CD4-positive, alpha-beta T cell treated with Interleukin-4 for 4 hours (primary cell): ENCODE results near the gene B3GALT5.

Experiments
- DNase-seq: peaks from one replicate; pipeline ENCODE4 v3.0.0-alpha.2; 2020

The B3GALT5 gene

DNA sequence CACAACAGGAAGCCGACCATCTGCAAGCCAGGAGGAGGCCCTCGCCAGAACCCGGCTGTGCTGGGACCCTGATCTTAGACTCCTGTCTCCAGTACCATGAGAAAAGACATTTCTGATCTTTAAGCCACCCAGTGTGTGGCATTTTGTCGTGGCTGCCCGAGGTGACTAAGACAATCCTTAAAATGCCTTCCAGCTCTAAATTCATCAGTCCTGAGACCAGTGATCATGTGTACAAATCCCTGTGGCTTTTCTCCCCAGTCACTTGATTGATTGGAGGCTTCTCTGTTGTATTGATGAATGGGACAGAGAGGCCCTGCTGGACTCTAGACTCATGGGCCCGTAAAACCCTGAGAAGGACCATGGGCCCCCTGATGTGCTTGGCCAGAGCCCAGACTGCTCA, 36.1 kb downstream of the B3GALT5 start:
- no peak for DNase-seq

DNA sequence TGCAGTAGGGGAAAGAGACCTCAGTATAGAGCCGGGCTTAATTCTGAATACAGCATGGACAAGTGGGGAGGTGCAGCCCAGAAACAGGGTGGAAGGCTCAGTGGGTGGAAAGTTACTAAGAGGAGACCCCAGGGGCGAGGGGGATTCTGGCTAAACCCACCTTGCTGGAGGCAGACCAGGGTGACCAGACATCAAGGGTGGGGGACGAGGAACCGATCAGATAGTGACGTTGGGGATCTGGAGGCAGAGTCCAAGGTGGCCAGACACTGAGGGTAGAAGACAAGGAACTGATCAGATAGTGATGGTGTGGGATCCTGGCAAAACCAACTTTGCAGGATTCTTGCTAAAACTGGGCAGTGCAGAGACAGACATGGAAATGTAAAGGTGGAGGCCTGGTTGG, 36.8 kb downstream of the B3GALT5 start:
- no peak for DNase-seq

DNA sequence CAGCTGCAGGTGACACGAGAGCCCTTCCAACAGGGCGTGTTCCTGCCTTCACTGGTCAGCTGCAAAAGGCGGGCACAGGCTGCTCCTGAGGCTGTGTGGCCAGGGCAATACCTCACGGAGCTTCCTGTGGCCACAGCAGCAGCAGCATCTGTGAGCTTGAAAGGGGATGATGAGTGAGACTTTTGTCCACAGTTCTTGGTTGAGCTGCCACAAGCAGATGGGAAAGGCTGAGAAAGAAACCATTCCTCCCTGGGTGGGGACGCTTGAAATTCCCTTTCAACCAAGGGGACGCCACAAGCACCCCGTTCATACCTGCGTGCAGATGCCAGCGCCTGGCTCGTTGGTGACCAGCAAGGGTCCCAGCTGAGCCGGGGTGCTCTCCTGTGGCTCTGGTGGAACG, 37.6 kb downstream of the B3GALT5 start:
- no peak for DNase-seq

DNA sequence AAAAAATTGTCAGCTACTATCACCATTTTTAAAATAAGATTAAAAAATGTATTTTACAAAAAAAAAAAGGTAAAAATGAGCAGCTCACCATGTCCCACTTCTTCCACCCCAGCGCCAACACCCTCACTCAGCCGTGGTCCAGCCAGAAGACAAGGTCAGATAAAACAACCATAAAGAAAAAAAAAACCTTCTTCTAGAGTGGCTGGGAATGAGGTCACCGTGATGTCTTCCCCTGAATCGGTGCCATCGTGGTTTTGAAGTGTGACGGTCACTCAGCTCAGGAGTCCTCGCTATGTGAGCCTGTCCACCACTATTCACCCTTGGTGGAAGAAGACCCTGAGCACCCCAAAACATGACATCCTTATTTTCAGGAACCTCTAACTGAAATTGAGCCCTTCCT, 38.1 kb downstream of the B3GALT5 start:
- no peak for DNase-seq

DNA sequence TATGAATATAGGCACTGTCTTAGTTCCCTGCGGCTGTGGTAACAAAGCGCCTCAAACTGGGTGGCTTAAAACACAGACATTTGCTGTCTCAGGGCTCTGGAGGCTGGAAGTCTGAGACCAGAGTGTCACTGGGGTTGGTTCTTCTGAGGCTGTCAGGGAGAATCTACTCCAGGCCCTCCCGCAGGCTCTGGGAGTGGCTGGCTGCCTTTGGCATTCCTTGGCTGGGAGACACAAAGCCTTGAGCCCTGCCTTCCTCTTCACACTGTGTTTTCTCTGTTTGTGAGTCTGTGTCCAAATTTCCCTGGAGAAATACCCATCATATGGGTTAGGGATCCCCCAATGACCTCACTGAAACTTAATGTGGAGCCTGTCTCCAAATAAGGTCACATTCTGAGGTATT, 38.5 kb downstream of the B3GALT5 start:
- no peak for DNase-seq

DNA sequence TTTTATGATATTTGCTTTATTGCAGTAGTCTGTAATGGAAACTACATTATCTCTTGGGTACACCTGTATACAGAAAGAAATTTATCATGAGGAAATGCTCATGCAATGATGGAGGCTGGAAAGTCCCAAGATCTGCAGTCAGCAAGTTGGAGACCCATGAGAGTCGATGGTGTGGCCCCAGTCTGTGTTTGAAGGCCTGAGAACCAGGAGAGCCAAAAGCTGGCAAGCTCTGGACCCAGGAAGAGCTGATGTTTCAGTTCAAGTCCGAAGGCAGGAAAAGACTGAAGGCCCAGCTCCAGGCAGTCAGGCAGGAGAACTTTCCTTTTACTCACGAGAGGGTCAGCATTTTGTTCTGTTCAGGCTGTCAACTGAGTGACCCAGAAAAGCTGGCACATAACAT, 42.2 kb downstream of the B3GALT5 start:
- no peak for DNase-seq

DNA sequence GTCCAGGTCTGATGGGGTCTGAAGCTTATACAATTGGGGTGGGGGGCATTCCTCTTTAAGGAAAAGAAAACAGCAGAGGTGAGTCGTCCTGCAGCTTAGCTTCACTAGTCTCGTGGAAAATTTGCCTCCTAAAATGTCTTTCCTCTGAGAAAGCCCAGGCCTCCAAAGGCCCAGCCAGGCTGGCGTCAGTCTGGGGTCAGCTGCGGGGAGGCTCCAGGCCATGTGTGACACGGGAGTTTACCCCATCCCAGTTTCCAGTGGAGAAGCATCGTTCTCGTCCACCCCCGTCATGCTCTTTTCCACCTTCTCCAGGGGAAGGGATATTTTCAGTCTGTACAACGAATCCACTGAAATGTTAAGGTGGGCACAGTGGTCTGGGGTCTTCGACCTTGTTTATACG, 42.8 kb downstream of the B3GALT5 start:
- no peak for DNase-seq

DNA sequence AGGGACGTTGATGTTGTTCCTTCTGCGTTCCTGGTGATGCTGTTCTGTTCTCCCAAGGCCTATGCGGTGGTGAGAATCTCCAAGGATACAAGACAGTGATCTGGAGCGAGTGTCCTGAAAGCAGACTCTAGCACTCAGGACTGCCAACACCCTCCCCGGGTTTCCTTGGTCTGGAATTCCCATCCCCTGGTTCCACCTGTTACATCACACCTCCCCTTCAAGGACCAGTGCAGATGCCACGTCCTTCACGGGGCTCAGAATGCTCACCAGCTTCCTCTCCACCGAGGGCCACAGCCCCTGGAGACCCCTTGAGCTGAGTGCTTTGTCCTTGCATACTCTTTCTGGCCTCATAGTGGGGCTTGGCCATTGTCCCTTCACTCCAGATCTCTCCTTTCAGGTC, 43.5 kb downstream of the B3GALT5 start:
- no peak for DNase-seq

DNA sequence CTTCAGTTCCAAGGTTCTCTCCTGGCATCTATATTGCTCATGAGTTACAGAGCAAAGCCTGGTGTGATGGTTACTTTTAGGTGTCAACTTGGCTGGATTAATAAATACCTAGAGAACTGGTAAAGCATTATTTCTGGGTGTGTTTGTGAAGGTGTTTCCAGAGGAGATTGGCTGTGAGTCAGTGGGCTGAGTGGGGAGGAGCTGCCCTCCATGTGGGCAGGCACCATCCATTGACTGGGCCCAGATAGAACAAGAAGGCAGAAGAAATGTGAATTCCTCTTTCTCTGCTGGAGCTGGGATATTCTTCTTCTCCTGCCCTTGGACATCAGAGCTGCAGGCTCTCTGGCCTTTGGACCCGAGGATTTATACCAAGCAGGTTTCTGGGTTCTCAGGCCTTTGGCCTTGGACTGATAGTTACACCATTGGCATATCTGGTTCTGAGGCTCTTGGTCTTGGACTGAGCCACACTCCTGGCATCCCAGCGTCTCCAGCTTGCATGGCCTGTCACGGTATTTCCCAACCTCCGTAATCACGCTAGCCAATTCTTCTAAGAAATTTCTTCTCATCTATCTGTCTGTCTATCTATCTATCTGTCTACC, 44.5 kb downstream of the B3GALT5 start:
- no peak for DNase-seq

DNA sequence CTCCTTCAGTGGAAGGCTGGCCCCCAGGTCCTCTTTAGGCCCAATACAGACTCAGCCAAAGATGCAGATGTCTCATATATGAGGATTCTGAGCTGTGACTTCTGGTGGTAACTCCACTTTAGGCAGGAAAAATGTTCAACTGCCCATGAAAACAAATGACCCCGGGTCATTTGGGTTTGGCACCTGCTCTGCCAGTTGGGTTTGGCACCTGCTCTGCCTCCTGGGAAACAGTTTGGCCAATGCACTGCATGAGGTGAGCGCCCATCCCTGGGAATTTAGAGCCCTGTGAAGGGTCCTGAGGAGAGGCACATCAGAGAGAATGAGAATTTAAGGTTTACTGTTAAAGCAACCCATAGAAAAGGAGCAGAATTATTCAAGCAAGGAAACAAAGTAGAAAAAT, 45.3 kb downstream of the B3GALT5 start:
- no peak for DNase-seq

DNA sequence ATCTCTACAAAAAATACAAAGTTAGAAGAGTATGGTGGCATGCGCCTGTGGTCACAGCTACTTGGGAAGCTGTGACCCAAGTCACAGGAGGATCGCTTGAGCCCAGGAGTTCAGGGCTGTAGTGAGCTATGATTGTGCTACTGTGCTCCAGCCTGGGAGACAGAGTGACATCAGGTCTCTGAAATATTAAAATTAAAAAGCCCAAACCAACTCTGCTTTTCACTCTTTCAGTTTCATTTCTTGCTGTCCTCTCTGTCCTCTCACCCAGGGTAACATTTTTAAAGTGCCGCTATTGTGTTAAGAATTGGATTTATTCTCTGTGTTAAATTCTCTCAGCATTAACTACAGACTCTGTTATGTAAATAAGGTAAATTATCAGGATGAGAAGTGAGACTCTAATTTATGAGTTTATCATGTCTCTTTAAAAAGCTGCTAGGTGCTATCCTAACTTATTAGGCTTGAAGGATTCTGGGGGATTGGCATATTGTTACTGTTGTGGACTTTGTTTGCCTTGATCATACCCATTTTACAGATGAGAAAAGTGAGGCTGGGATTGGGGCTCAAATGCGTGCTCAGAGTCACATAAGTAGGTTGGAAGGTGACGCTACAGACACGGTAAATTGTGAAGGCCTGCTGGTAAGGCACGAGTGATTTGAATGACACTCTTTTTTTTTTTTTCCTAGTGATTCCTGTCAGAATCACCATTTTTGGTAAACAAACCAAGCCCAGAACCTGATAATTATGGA, 46.5 kb downstream of the B3GALT5 start:
- DNase-seq = no peak

DNA sequence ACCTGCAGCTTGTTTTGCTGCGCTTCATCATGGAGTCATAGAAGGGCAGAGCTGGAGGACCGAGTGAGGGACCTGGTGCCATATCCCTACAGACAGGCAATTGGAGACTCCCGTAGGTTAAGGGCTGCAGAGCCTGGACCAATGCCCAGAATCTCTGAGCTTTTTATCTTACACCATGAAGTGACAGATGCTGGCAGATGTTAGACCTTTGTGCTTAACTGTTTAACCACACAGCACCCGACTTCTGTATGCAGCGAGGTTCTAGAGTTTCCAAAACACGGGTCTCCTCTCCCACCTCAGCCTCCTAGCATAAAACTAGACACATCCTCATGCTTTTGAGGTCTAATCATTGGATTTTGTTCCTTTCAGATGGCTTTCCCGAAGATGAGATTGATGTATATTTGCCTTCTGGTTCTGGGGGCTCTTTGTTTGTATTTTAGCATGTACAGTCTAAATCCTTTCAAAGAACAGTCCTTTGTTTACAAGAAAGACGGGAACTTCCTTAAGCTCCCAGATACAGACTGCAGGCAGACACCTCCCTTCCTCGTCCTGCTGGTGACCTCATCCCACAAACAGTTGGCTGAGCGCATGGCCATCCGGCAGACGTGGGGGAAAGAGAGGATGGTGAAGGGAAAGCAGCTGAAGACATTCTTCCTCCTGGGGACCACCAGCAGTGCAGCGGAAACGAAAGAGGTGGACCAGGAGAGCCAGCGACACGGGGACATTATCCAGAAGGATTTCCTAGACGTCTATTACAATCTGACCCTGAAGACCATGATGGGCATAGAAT, 47.6 kb downstream of the B3GALT5 start:
- no peak for DNase-seq

DNA sequence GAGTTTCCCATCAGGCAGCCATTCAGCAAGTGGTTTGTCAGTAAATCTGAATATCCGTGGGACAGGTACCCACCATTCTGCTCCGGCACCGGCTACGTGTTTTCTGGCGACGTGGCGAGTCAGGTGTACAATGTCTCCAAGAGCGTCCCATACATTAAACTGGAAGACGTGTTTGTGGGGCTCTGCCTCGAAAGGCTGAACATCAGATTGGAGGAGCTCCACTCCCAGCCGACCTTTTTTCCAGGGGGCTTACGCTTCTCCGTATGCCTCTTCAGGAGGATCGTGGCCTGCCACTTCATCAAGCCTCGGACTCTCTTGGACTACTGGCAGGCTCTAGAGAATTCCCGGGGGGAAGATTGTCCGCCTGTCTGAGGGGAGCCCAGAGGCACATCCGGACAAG, 48.4 kb downstream of the B3GALT5 start:
- no peak for DNase-seq

DNA sequence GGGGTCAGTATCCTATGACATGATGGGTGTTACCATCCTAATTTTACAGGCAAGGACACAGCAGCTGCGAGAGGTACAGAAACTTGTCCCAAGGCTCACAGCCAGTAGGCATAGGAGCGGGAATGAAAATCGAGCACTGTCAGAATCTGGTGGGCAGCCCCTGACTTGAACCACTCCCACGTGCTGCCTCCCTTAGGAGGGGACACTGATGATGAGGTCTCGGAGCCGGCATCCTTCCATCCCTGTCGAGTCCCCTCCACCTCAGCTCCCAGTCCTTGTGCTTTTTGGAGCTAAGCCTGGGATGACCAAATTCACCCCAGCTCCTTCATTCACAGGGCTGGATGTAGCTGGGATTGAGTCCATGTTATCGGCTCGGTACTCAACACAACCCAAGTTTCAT, 49.0 kb downstream of the B3GALT5 start:
- no peak for DNase-seq

DNA sequence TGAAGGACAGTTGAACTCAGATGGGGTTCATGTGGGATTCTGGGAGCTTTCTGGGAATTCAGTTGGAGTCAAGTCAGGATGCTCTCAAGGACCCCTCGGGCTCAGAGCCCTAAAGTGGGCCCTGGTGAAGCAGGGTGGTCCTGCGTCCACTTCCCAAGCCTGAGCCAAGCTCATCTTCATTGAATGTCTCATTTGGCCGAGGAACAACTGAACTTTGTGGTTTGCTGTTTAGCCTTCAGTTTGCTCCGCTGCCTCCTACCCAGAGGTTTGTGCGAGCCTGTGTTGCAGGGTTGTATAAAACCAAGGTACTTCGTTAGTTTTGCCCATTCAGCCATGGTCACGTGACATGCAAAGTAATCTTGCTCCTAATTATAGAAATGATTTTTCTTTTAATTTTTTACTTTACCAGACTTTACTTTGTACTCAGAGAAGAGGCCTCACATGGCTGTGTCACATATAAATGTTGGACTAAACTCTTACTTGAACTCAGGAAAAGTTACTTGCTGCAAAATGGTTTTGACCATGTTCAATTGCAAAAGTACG, 49.7 kb downstream of the B3GALT5 start:
- no peak for DNase-seq

DNA sequence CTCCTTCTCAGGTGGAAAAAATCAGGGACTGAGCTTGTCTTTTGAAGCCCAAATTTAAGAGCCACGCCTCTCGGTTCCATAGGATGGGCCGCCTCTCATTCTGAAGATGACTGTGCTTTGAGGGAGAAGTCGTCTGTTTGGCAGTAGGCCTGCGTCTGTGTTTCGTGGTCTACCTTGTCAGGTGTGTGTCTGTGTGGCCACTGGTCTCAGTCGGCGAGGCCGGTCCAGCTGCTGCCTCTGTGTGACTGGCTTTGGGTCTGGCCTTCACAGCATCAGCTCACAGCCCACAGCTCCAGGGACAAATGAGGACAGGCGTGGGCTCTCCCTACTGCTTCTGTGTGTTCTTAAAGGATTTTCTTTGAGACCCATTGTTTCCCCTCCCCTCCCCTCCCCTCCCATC, 50.3 kb downstream of the B3GALT5 start:
- no peak for DNase-seq

DNA sequence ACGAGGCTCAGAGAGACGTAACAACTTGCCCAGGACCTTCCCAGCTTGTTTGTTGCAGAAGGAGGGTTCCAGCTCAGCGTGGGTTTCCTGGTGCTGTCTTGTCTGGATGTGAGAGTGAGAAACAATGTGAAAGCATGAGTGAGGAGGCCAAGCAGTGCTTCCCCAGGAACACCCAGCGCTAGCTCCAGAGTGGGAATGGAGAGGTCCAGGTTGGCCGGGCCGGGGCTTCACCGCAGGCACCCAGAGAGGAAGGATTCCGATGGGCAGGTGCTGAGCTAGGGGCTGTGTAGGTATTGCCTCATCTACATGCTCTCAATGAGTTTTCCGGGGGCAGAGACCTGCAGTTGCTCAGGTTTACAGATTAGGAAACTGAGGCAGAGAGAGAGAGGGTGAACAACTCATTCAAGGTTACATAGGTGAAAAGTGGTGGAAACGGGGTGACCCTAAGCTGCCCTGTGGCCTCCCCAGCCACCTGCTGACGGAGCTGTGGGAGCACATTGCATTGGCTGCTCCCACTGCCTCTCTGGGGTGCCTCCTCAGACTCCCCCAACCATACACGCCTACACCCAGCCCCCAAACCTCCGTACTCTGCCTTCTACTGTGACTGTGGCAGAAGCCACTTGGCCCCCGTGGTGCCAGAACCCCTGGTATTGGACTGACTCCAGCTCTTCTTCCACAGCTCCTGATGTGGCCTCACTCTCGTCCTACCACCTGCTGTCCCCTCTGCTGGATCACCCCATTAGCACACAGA, 51.2 kb downstream of the B3GALT5 start:
- DNase-seq = no peak

DNA sequence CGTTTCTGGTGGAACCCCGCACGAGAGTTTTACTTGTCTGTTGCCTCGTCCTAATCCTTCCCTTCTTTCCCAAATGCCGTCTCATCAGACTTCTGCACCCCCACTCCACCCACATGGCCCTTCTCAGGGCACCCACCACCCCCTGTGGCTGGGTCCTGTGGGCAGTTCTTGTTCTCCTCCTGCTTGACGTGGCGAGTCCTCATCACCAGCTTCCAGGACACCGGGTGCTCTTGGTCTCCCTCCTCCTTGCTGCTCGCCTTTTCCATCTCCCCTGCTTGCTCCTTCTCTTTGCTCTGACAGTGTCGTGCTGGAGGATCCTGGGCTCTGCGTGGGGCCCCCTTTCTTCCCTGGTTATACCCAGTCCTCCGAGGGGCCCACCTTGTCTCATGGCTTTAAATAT, 51.8 kb downstream of the B3GALT5 start:
- DNase-seq = no peak

DNA sequence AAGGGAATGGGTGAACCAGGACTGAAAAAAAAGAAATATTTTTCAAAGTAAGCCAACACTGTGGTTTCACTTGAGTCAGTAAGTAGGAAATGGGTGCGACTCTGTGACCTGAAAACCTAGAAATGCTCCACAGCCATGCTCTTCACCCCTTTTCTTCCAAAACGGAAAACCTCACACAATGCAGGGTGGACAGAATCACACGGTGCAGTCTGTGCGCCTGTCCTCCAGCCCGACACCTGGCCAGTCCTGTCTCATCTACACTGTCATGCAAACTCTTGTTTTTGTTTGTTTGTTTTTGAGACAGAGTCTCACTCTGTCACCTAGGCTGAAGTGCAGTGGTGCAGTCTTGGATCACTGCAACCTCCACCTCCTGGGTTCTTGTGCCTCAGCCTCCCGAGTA, 53.3 kb downstream of the B3GALT5 start:
- DNase-seq = no peak

DNA sequence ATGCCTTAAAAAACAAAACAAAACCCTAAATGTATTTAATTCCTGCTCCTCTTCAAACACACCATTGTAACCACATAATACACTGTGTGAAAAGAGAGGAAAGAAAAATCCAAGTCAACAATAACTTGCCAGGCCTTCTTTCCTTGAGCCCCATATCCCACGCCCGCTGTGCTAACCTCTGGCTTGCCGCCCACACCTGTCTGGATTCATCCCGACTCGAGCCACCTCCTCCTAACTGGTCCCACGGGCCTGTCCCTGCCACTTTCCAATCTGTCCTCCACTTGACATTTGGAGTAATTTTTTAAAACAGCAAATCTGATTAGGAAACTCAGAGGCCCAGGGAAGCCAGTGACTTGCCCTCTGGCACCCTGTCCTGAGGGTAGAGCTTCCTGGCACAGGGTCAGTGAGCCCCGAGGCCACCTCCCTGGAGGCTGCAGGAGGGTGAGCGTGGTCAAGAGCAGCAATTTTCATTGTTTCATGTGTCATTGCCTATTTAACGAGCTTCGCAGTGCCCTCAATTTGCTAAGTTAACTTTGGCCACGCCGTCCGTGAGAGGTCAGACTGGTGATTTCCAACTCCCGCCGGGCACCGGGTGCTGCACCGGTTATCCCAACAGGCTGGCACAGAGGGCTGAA, 54.1 kb downstream of the B3GALT5 start:
- no peak for DNase-seq

DNA sequence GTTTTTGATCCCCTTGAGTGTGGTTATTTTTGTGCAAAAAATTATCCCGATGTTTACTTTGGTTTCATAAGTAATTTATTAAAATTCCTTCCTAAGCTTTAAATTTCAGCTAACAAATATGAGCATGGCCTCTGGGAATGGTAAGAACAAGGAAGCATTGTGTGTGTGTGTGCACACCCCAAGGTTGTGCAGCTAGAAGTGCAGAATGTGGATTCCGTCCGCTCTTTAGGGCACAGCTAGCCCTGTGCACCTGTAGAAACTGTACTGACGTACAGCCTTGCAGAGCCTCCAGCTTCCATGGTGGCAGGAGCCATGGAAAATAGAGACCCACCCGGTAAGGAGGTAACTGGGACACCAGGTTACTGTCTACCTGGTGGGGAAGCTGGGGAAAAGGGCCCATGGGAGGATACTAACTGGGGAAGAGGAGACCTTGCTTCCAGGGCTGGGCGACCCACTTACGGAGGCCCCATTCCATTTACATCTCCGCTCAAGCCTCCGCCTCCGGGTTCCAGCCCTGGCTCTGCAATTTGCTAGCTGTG, 54.7 kb downstream of the B3GALT5 start:
- no peak for DNase-seq

DNA sequence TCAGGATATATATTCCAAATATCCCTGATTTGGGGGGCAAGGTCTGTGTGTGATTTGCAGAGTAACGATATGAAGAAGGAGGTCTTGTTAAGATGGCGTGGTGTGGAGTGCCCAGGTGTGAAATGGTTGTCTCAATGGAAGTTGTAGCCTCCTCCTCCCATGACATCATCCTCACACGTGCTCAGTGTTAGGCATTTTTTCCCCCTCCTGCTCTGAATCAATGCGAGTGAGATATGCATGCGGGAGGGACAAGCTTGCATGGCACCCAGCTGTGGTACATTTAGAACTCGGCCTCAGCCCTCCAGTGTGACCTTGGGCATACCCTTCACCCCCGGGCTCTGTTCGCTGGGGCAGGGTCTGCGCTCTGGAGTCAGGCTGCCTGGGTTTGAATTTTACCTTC, 55.6 kb downstream of the B3GALT5 start:
- no peak for DNase-seq
